CD14-positive monocyte (primary cell): ENCODE data around the gene PFKP. TPM values are rescaled to one million over a fixed set of nuclear protein-coding genes. Genes with fewer than 3 reads are reported as not detected.

Experiments
- DNase-seq, 3 donors: peaks; one replicate each; pipeline ENCODE4 v3.0.0-alpha.2; 2011 to 2022
- H2AFZ ChIP-seq: 2 replicates; pipeline ENCODE4 v1.6.0; 2012; ENCODE audit warnings: mild to moderate bottlenecking, low read depth, low read length, inconsistent platforms; ENCODE audit not compliant: insufficient read depth, poor library complexity, severe bottlenecking
- H3K27ac ChIP-seq, 2 donors: 1 replicate in 1 of 2; 2 replicates in 1 of 2; pipeline ENCODE4 v1.5.1; 2012 to 2013; ENCODE audit warnings: low read length in 2 of 2, control low read depth in 1 of 2, inconsistent platforms in 1 of 2, low read depth in 1 of 2, mild to moderate bottlenecking in 1 of 2
- H3K27me3 ChIP-seq, 2 donors: one replicate each; pipeline versions ENCODE4 v1.6.0 to v1.6.1; 2011 to 2013; ENCODE audit warnings: low read length in 2 of 2; ENCODE audit not compliant: control insufficient read depth in 2 of 2, insufficient read depth in 2 of 2
- H3K36me3 ChIP-seq, 2 donors: replicated peaks in 1 of 2; 1 replicate in 1 of 2; 2 replicates in 1 of 2; pipeline versions ENCODE4 v1.5.1 to v1.6.1; 2012 to 2013; ENCODE audit warnings: low read length in 2 of 2, control low read depth in 1 of 2, inconsistent platforms in 1 of 2, mild to moderate bottlenecking in 1 of 2; ENCODE audit not compliant: insufficient read depth in 2 of 2, control insufficient read depth in 1 of 2
- H3K4me1 ChIP-seq, 2 donors: 1 replicate in 1 of 2; 2 replicates in 1 of 2; pipeline versions ENCODE4 v1.5.1 to v1.6.1; 2012 to 2013; ENCODE audit warnings: low read length in 2 of 2, control low read depth in 1 of 2, inconsistent platforms in 1 of 2, mild to moderate bottlenecking in 1 of 2, moderate library complexity in 1 of 2; ENCODE audit not compliant: insufficient read depth in 2 of 2, control insufficient read depth in 1 of 2
- H3K4me2 ChIP-seq: replicated peaks from 2 replicates; pipeline ENCODE3; 2012; ENCODE audit warnings: low read length, moderate library complexity, mild to moderate bottlenecking; ENCODE audit not compliant: poor library complexity, severe bottlenecking; ENCODE audit errors: extremely low read depth
- H3K4me3 ChIP-seq, 3 experiments: fragments of 200-600 bp in 1 of 3; sonication (generic) in 1 of 3; replicated peaks in 1 of 3; 1 replicate in 2 of 3; 2 replicates in 1 of 3; pipeline ENCODE4 v1.5.1; 2011 to 2013; ENCODE audit warnings: low read length in 3 of 3, mild to moderate bottlenecking in 3 of 3, control low read depth in 2 of 3, low read depth in 2 of 3, inconsistent platforms in 1 of 3, moderate library complexity in 1 of 3
- H3K79me2 ChIP-seq: 2 replicates; pipeline ENCODE4 v1.6.0; 2012; ENCODE audit warnings: mild to moderate bottlenecking, control low read depth, inconsistent platforms, low read length, moderate library complexity; ENCODE audit not compliant: insufficient read depth
- H3K9ac ChIP-seq: 2 replicates; pipeline ENCODE4 v1.6.0; 2017; ENCODE audit warnings: low read length, mild to moderate bottlenecking; ENCODE audit not compliant: insufficient read depth, poor library complexity, severe bottlenecking
- H3K9me3 ChIP-seq, 2 donors: replicated peaks in 1 of 2; 1 replicate in 1 of 2; 2 replicates in 1 of 2; pipeline versions ENCODE4 v1.5.1 to v1.6.1; 2012 to 2013; ENCODE audit warnings: low read length in 2 of 2, control low read depth in 1 of 2; ENCODE audit not compliant: control insufficient read depth in 1 of 2, insufficient read depth in 1 of 2
- H4K20me1 ChIP-seq: 2 replicates; pipeline ENCODE4 v1.6.0; 2012; ENCODE audit warnings: mild to moderate bottlenecking, low read length, control low read depth, moderate library complexity; ENCODE audit not compliant: insufficient read depth
- H3K27ac Mint-ChIP-seq, 7 donors: one replicate each; pipeline ENCODE4 v1.8.0; 2020; ENCODE audit warnings: mild to moderate bottlenecking in 7 of 7, mixed read lengths in 7 of 7, moderate library complexity in 6 of 7, inconsistent platforms in 2 of 7
- H3K27me3 Mint-ChIP-seq, 3 donors: one replicate each; pipeline ENCODE4 v1.8.0; 2021 to 2022; ENCODE audit warnings: low read depth in 3 of 3, mild to moderate bottlenecking in 3 of 3, mixed read lengths in 3 of 3, moderate library complexity in 3 of 3, inconsistent platforms in 1 of 3
- H3K36me3 Mint-ChIP-seq, 2 donors: one replicate each; pipeline ENCODE4 v1.8.0; 2020; ENCODE audit warnings: mixed read lengths in 2 of 2, inconsistent platforms in 1 of 2, mild to moderate bottlenecking in 1 of 2
- H3K4me1 Mint-ChIP-seq: one replicate; pipeline ENCODE4 v1.8.0; 2020; ENCODE audit warnings: mild to moderate bottlenecking, mixed read lengths
- H3K4me3 Mint-ChIP-seq, 2 donors: one replicate each; pipeline ENCODE4 v1.8.0; 2020; ENCODE audit warnings: mild to moderate bottlenecking in 2 of 2, mixed read lengths in 2 of 2, moderate library complexity in 1 of 2
- H3K9me3 Mint-ChIP-seq, 7 donors: one replicate each; pipeline ENCODE4 v1.8.0; 2020 to 2022; ENCODE audit warnings: mixed read lengths in 7 of 7, mild to moderate bottlenecking in 6 of 7, moderate library complexity in 6 of 7, inconsistent platforms in 2 of 7
- WGBS: methylation state at CpG from one replicate; pipeline ENCODE4 v1.1.5; 2013; ENCODE audit warnings: missing lambda C conversion rate; ENCODE audit not compliant: insufficient coverage; 5-methylcytosine and 5-hydroxymethylcytosine counted together
- intact Hi-C, 2 donors: fragments of 100-400 bp; cut with micrococcal nuclease; formaldehyde crosslinking; loops; one replicate each; pipeline versions ENCODE4 v1.15.0 to v1.15.1; 2023
- polyA plus RNA-seq, 3 donors: library from polyadenylated mRNA; depleted of rRNA in 1 of 3; unstranded in 2 of 3; stranded (reverse) in 1 of 3; fragments of 300-500 nt in 2 of 3; fragments of >200 nt in 1 of 3; fragmentation: Illumina TruSeq in 2 of 3; gene quantifications; 1 replicate in 2 of 3; 2 replicates in 1 of 3; pipeline ENCODE4 v1.2.3, GENCODE V29; 2012 to 2021
- TF ChIP-seq, protein P1 (sequence below): fragments of 200-600 bp; IDR thresholded peaks from one replicate; pipeline ENCODE4 v1.8.0; 2022; ENCODE audit warnings: antibody characterized with exemption, mild to moderate bottlenecking

The PFKP gene
- polyA plus RNA-seq, 3 donors: 6.5 to 14.2 (median 8.1) TPM

DNA sequence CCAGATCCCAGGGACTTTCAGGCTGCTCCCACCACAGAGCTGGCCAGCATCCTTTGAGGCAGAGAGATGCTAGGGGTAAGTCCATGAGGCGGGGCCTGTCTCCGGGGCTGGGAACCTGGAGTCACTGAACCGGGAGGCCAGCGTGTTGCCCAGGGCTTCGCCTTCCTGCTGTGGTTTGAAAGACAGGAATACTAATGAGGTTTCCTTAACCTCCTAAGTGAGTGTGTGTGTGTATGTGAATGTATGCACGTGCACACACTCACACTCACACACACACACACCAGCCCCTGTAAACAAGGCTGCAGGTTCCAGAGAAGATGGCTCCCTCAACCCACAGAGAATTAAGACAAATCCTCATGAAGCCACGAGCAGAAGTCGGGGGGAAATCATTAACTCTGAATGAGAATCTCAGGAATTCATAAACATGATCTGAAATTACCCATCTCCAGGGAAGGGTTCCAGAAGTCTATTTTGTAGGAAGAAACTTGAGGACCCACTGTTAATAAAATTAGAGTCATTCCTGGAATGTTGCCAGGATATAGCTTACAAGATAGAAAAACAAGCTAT is 20.3 kb upstream of the PFKP start:
- Histone ChIP-seq H4K20me1 (no peaks in the 10 kb centered on the region), H3K9ac (no peak overlapping the region), H3K79me2 (no peaks in the 10 kb centered on the region), H2AFZ (no peak overlapping the region), H3K4me2 (no peak overlapping the region), H3K4me3 (no peak overlapping the region), H3K27me3 (no peaks in the 10 kb centered on the region), H3K4me1 (peaks cover 5 to 7% of the 10 kb centered on the region in 2 donors), H3K27ac (no peak overlapping the region), H3K36me3 (no peaks in the 10 kb centered on the region), H3K9me3 (no peaks in the 10 kb centered on the region)
- intact Hi-C loops: loop anchor here in 1 of 2 donors (5.0 kb wide), 1 partner anchor 215 kb away; no protein-coding TSS in a partner anchor
- WGBS: 52% methylated on average over 2 of the region's 8 CpGs
- H3K4me3 Mint-ChIP-seq: no peak overlapping the region
- no peak for DNase-seq
- no peaks in the 10 kb centered on the region for H3K36me3 Mint-ChIP-seq
- no peak overlapping the region for H3K27ac Mint-ChIP-seq
- TF ChIP-seq, protein P1, sequence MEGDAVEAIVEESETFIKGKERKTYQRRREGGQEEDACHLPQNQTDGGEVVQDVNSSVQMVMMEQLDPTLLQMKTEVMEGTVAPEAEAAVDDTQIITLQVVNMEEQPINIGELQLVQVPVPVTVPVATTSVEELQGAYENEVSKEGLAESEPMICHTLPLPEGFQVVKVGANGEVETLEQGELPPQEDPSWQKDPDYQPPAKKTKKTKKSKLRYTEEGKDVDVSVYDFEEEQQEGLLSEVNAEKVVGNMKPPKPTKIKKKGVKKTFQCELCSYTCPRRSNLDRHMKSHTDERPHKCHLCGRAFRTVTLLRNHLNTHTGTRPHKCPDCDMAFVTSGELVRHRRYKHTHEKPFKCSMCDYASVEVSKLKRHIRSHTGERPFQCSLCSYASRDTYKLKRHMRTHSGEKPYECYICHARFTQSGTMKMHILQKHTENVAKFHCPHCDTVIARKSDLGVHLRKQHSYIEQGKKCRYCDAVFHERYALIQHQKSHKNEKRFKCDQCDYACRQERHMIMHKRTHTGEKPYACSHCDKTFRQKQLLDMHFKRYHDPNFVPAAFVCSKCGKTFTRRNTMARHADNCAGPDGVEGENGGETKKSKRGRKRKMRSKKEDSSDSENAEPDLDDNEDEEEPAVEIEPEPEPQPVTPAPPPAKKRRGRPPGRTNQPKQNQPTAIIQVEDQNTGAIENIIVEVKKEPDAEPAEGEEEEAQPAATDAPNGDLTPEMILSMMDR: no peak
- peaks cover 4% of the 10 kb centered on the region for H3K4me1 Mint-ChIP-seq
- no peaks in the 10 kb centered on the region for H3K9me3 Mint-ChIP-seq
- H3K27me3 Mint-ChIP-seq: peaks cover 9 to 14% (median 12%) of the 10 kb centered on the region in 3 donors

DNA sequence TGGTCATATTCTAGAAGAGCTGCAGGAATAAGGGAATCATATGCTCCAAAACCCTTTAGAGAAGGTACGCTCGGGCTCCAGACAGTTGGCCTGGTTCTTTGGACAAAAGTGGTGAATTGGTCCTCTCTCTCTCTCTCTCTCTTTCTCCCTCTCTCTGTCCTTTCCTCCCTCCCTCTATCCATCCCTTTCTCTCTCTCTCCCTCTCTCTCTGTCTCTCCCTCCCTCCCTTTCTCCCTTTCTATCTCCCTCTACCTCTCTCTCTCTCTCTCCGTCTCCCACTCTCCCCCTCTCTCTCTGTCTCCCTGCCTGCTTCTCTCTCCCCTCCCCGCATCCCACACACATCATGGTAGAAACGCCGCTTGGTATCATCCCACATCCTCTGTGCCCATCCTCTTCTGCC is 19.8 kb upstream of the PFKP start:
- WGBS: 84% methylated on average over 6 of the region's 6 CpGs

More for the DNA sequence above, 19.8 kb upstream of the PFKP start:
- Histone ChIP-seq H3K27me3 (no peaks in the 10 kb centered on the region), H2AFZ (no peak overlapping the region), H3K4me2 (no peak overlapping the region), H3K4me1 (peaks cover 5 to 7% of the 10 kb centered on the region in 2 donors), H3K9me3 (no peaks in the 10 kb centered on the region), H3K36me3 (no peaks in the 10 kb centered on the region), H3K27ac (no peak overlapping the region), H4K20me1 (no peaks in the 10 kb centered on the region), H3K79me2 (no peaks in the 10 kb centered on the region), H3K9ac (no peak overlapping the region), H3K4me3 (no peak overlapping the region)
- H3K4me3 Mint-ChIP-seq: no peak overlapping the region
- no peak for DNase-seq
- H3K9me3 Mint-ChIP-seq: no peaks in the 10 kb centered on the region
- H3K27ac Mint-ChIP-seq: no peak overlapping the region
- peaks cover 4% of the 10 kb centered on the region for H3K4me1 Mint-ChIP-seq
- intact Hi-C loops: loop anchor here in 1 of 2 donors (5.0 kb wide), 1 partner anchor 215 kb away; no protein-coding TSS in a partner anchor
- no peaks in the 10 kb centered on the region for H3K36me3 Mint-ChIP-seq
- TF ChIP-seq, protein P1: no peak
- peaks cover 9 to 14% (median 14%) of the 10 kb centered on the region in 3 donors for H3K27me3 Mint-ChIP-seq
